ENCODE results near the gene AMY1A.
"Not testable (repeated sequence)": the region's sequence is repeated elsewhere in the genome, so short reads cannot be mapped to it uniquely, and the experiment has no call there.

Gene AMY1A

GRCh38 chr1:103655460-103655859 is at the start of gene AMY1A:
Gene AMY1A (plus strand): TSS chr1:103655760. CDS start chr1:103656331, 571 bp downstream.
- not testable (repeated sequence) for DNase-seq (ENCODE audit: low read depth); H3K4me3 ChIP-seq (replicated peaks; ENCODE audit: low read depth, low read length)

- TF ChIP-seq CTCF (IDR thresholded peaks at IDR 0.05; ENCODE audit: low read length, missing control alignments), result no peak
- H3K4me3 ChIP-seq (replicated peaks; ENCODE audit: low read depth, low read length), result no peak overlapping the region
- DNase-seq (ENCODE audit: low read depth), result no peak
Measured at GRCh38 chr1:103616362-103616761, 39.2 kb upstream of the AMY1A start.

GRCh38 chr1:103616994-103617477 is 38.5 kb upstream of the AMY1A start, which contains the start of gene AMY2A:
Gene AMY2A (plus strand): TSS chr1:103617427. CDS start chr1:103617441, 14 bp downstream.
- not testable (repeated sequence) for H3K4me3 ChIP-seq (replicated peaks; ENCODE audit: low read depth, low read length); DNase-seq (ENCODE audit: low read depth)

- H3K4me3 ChIP-seq (replicated peaks; ENCODE audit: low read depth, low read length); DNase-seq (ENCODE audit: low read depth): not testable (repeated sequence)
Measured at GRCh38 chr1:103627436-103627835, 28.1 kb upstream of the AMY1A start.

GRCh38 chr1:103641194-103641593 is 14.4 kb upstream of the AMY1A start:
- DNase-seq (ENCODE audit: low read depth); H3K4me3 ChIP-seq (replicated peaks; ENCODE audit: low read depth, low read length): not testable (repeated sequence)

- not testable (repeated sequence) for H3K4me3 ChIP-seq (replicated peaks; ENCODE audit: low read depth, low read length); DNase-seq (ENCODE audit: low read depth)
Measured at GRCh38 chr1:103643908-103644307, 11.7 kb upstream of the AMY1A start.

- DNase-seq (ENCODE audit: low read depth); H3K4me3 ChIP-seq (replicated peaks; ENCODE audit: low read depth, low read length): not testable (repeated sequence)
Measured at GRCh38 chr1:103650305-103650704, 5.3 kb upstream of the AMY1A start.

- H3K4me3 ChIP-seq (replicated peaks; ENCODE audit: low read depth, low read length); DNase-seq (ENCODE audit: low read depth): not testable (repeated sequence)
Measured at GRCh38 chr1:103650889-103651288, 4.7 kb upstream of the AMY1A start.

GRCh38 chr1:103654133-103654532 is 1.4 kb upstream of the AMY1A start:
- not testable (repeated sequence) for DNase-seq (ENCODE audit: low read depth); H3K4me3 ChIP-seq (replicated peaks; ENCODE audit: low read depth, low read length)

GRCh38 chr1:103676335-103676734 is 20.8 kb downstream of the AMY1A start:
- DNase-seq (ENCODE audit: low read depth); H3K4me3 ChIP-seq (replicated peaks; ENCODE audit: low read depth, low read length): not testable (repeated sequence)

GRCh38 chr1:103696110-103696509 is 40.5 kb downstream of the AMY1A start, which contains the start of gene AMY1B:
Gene AMY1B (minus strand): TSS chr1:103696210. CDS start chr1:103695639, 571 bp downstream.
- H3K4me3 ChIP-seq (replicated peaks; ENCODE audit: low read depth, low read length); DNase-seq (ENCODE audit: low read depth): not testable (repeated sequence)

GRCh38 chr1:103697430-103697829 is 41.9 kb downstream of the AMY1A start:
- H3K4me3 ChIP-seq (replicated peaks; ENCODE audit: low read depth, low read length); DNase-seq (ENCODE audit: low read depth): not testable (repeated sequence)

- not testable (repeated sequence) for DNase-seq (ENCODE audit: low read depth); H3K4me3 ChIP-seq (replicated peaks; ENCODE audit: low read depth, low read length)
Measured at GRCh38 chr1:103700669-103701068, 45.1 kb downstream of the AMY1A start.

- not testable (repeated sequence) for DNase-seq (ENCODE audit: low read depth); H3K4me3 ChIP-seq (replicated peaks; ENCODE audit: low read depth, low read length)
Measured at GRCh38 chr1:103701256-103701655, 45.7 kb downstream of the AMY1A start.

- not testable (repeated sequence) for H3K4me3 ChIP-seq (replicated peaks; ENCODE audit: low read depth, low read length); DNase-seq (ENCODE audit: low read depth)
Measured at GRCh38 chr1:103707670-103708069, 52.1 kb downstream of the AMY1A start.

- H3K4me3 ChIP-seq (replicated peaks; ENCODE audit: low read depth, low read length); DNase-seq (ENCODE audit: low read depth): not testable (repeated sequence)
Measured at GRCh38 chr1:103710381-103710780, 54.8 kb downstream of the AMY1A start.

Measured in fibroblast of pulmonary artery (primary cell).